T47D (cell line): ENCODE measurements around the gene DNAL1.

Experiments used
- DNase-seq, 2 experiments: peaks; one replicate each; pipeline versions ENCODE4 v3.0.0 to v3.0.0-alpha.2; 2011 to 2012; ENCODE audit warnings: low read depth in 1 of 2, low spot score in 1 of 2
- JUND ChIP-seq: IDR thresholded peaks from 2 replicates; pipeline ENCODE4 v1.6.1; 2012; ENCODE audit warnings: low read depth
- in situ Hi-C: cut with HindIII; loops from 2 replicates; pipeline ENCODE4 v1.10.0; 2016; ENCODE audit warnings: low sequenced_read_pairs, low pct_unique_long_range_greater_than_20kb

DNAL1 gene

GRCh38 chr14:73644531-73645247, at the start of gene DNAL1:
Gene DNAL1, plus strand, starts transcription at chr14:73644986. Its CDS starts 54 bp downstream, at chr14:73645040.
- TF ChIP-seq JUND, result no peak
- in situ Hi-C loops, result no loop called here
- peak; percentile 86 to 91 for DNase-seq

GRCh38 chr14:73599499-73599898, 45.3 kb upstream of the DNAL1 start:
- in situ Hi-C loops, result no loop called here
- no peak for TF ChIP-seq JUND
- no peak for DNase-seq

- TF ChIP-seq JUND, result no peak
These were observed 41.8 kb upstream of the DNAL1 start for GRCh38 chr14:73602994-73603393.

GRCh38 chr14:73606271-73606670, 38.5 kb upstream of the DNAL1 start:
- TF ChIP-seq JUND, result no peak
- in situ Hi-C loops, result no loop called here
- no peak for DNase-seq

More at GRCh38 chr14:73602994-73603393, 41.8 kb upstream of the DNAL1 start:
- DNase-seq, result peak in 1 of 2 experiments; percentile 72
- in situ Hi-C loops, result no loop called here

GRCh38 chr14:73607241-73607640, 37.5 kb upstream of the DNAL1 start:
- in situ Hi-C loops, result no loop called here
- no peak for TF ChIP-seq JUND
- DNase-seq, result no peak

GRCh38 chr14:73610687-73611086, 34.1 kb upstream of the DNAL1 start:
- in situ Hi-C loops, result no loop called here
- peak in 1 of 2 experiments; percentile 97 for DNase-seq
- no peak for TF ChIP-seq JUND

- peak; percentile 91 to 95 for DNase-seq
- no peak for TF ChIP-seq JUND
- in situ Hi-C loops, result no loop called here
These were observed 32.3 kb upstream of the DNAL1 start, which contains the start of gene ACOT6 for GRCh38 chr14:73612339-73613045. Gene ACOT6, plus strand, starts transcription at chr14:73612517. Its CDS starts 55 bp downstream, at chr14:73612572.

GRCh38 chr14:73613046-73613383, 31.8 kb upstream of the DNAL1 start:
- TF ChIP-seq JUND, result no peak
- DNase-seq, result peak in 1 of 2 experiments; percentile 55
- in situ Hi-C loops, result no loop called here

- no peak for TF ChIP-seq JUND
- peak in 1 of 2 experiments; percentile 77 for DNase-seq
- in situ Hi-C loops, result no loop called here
These were observed 31.3 kb upstream of the DNAL1 start for GRCh38 chr14:73613419-73613963.

GRCh38 chr14:73616831-73617230, 28.0 kb upstream of the DNAL1 start:
- DNase-seq, result no peak
- in situ Hi-C loops, result no loop called here
- TF ChIP-seq JUND, result no peak

GRCh38 chr14:73619524-73619923, 25.3 kb upstream of the DNAL1 start:
- in situ Hi-C loops, result no loop called here
- no peak for DNase-seq
- TF ChIP-seq JUND, result no peak

- in situ Hi-C loops, result no loop called here
- TF ChIP-seq JUND, result no peak
- no peak for DNase-seq
These were observed 24.5 kb upstream of the DNAL1 start for GRCh38 chr14:73620268-73620667.

- DNase-seq, result no peak
- no peak for TF ChIP-seq JUND
- in situ Hi-C loops, result no loop called here
These were observed 21.2 kb upstream of the DNAL1 start for GRCh38 chr14:73623504-73624054.
